HEK293T (cell line): Measurements from ENCODE around the gene SLC44A5.
"Not testable (repeated sequence)": the region's sequence is repeated elsewhere in the genome, so short reads cannot be mapped to it uniquely, and the experiment has no call there.

ENCODE experiments used
- CTCF ChIA-PET: fragments of 350-600 bp; formaldehyde crosslinking; extraction: SDS; loops from one replicate; lab custom pipeline; 2021; ENCODE audit warnings: antibody characterized with exemption, inconsistent platforms; lab: Yijun Ruan, JAX
- POLR2A ChIA-PET: fragments of 350-600 bp; formaldehyde crosslinking; extraction: SDS; loops from one replicate; lab custom pipeline; 2020; ENCODE audit warnings: antibody characterized with exemption, inconsistent platforms; lab: Yijun Ruan, JAX
- DNase-seq: peaks from one replicate; pipeline ENCODE4 v3.0.0; 2012; ENCODE audit warnings: mixed read lengths; ENCODE audit errors: extremely low spot score
- ARNT ChIP-seq: fragments of 450-650 bp; IDR thresholded peaks from 2 replicates; pipeline ENCODE4 v1.6.1; 2017; ENCODE audit warnings: mild to moderate bottlenecking
- BHLHE40 ChIP-seq: fragments of 450-650 bp; IDR thresholded peaks from 2 replicates; pipeline ENCODE4 v1.6.1; 2016; ENCODE audit warnings: mild to moderate bottlenecking, moderate library complexity, borderline replicate concordance
- CTBP1 ChIP-seq: fragments of 450-650 bp; IDR thresholded peaks from 2 replicates; pipeline ENCODE4 v1.6.1; 2016; ENCODE audit warnings: borderline replicate concordance
- ELF4 ChIP-seq: fragments of 450-650 bp; IDR thresholded peaks from 2 replicates; pipeline ENCODE4 v1.6.1; 2017; ENCODE audit warnings: antibody characterized with exemption
- FOXA1 ChIP-seq: fragments of 450-650 bp; IDR thresholded peaks from 2 replicates; pipeline ENCODE4 v1.6.1; 2016; ENCODE audit warnings: mild to moderate bottlenecking
- FOXK2 ChIP-seq: fragments of 450-650 bp; IDR thresholded peaks from 2 replicates; pipeline ENCODE4 v1.6.1; 2016; ENCODE audit warnings: mild to moderate bottlenecking
- FOXM1 ChIP-seq: fragments of 450-650 bp; IDR thresholded peaks from 2 replicates; pipeline ENCODE4 v1.6.1; 2017; ENCODE audit warnings: mild to moderate bottlenecking, borderline replicate concordance
- HDGF ChIP-seq: fragments of 450-650 bp; IDR thresholded peaks from 2 replicates; pipeline ENCODE4 v1.6.1; 2017; ENCODE audit warnings: antibody characterized with exemption, borderline replicate concordance
- L3MBTL2 ChIP-seq: fragments of 450-650 bp; conservative IDR thresholded peaks from 2 replicates; pipeline ENCODE4 v1.6.1; 2016; ENCODE audit warnings: mild to moderate bottlenecking
- LEF1 ChIP-seq: fragments of 450-650 bp; IDR thresholded peaks from 2 replicates; pipeline ENCODE4 v1.6.1; 2017; ENCODE audit warnings: mild to moderate bottlenecking, borderline replicate concordance
- NFRKB ChIP-seq: fragments of 450-650 bp; IDR thresholded peaks from 2 replicates; pipeline ENCODE4 v1.6.1; 2016; ENCODE audit warnings: mild to moderate bottlenecking, moderate library complexity
- PKNOX1 ChIP-seq: fragments of 450-650 bp; IDR thresholded peaks from 2 replicates; pipeline ENCODE4 v1.6.1; 2016
- SP1 ChIP-seq: fragments of 450-650 bp; IDR thresholded peaks from 2 replicates; pipeline ENCODE4 v1.6.1; 2017
- SUZ12 ChIP-seq: fragments of 450-650 bp; IDR thresholded peaks from 2 replicates; pipeline ENCODE4 v1.6.1; 2016; ENCODE audit warnings: mild to moderate bottlenecking
- TARDBP ChIP-seq: fragments of 450-650 bp; IDR thresholded peaks from 2 replicates; pipeline ENCODE4 v1.6.1; 2016
- ZNF384 ChIP-seq: fragments of 450-650 bp; IDR thresholded peaks from 2 replicates; pipeline ENCODE4 v1.6.1; 2016

SLC44A5 gene

GRCh38 chr1:75487399-75487798 lies 123.5 kb downstream of the SLC44A5 start:
- ChIA-PET POLR2A (no interaction called here), CTCF (no interaction called here)
- no peak for DNase-seq
- no peak for TF ChIP-seq FOXM1
- no peak for TF ChIP-seq TARDBP
- no peak for TF ChIP-seq CTBP1

GRCh38 chr1:75484789-75485188 lies 126.1 kb downstream of the SLC44A5 start:
- DNase-seq = no peak
- TF ChIP-seq ELF4 (no peak), TARDBP (no peak), CTBP1 (no peak), ZNF384 (no peak), FOXM1 (no peak)
- ChIA-PET CTCF (no interaction called here), POLR2A (no interaction called here)

- ChIA-PET CTCF (interaction anchor here (0.6 kb wide), 1 partner anchor 149 kb away, joined by 6 read pairs; no protein-coding TSS in a partner anchor), POLR2A (no interaction called here)
- no peak for DNase-seq
- TF ChIP-seq ELF4 (no peak), LEF1 (no peak), PKNOX1 (no peak), FOXK2 (no peak), FOXA1 (no peak), TARDBP (no peak), HDGF (no peak), SUZ12 (no peak), L3MBTL2 (no peak)
Observed at GRCh38 chr1:75482951-75483350, 128.0 kb downstream of the SLC44A5 start.

- CTCF ChIA-PET, POLR2A ChIA-PET, DNase-seq: not testable (repeated sequence)
Observed at GRCh38 chr1:75476486-75476885, 134.4 kb downstream of the SLC44A5 start.

- no peak for TF ChIP-seq ELF4
- no peak for TF ChIP-seq FOXK2
- no peak for TF ChIP-seq HDGF
- TF ChIP-seq FOXM1 = no peak
- TF ChIP-seq SUZ12 = no peak
- no peak for TF ChIP-seq LEF1
- TF ChIP-seq NFRKB = no peak
- no peak for TF ChIP-seq BHLHE40
- TF ChIP-seq FOXA1 = no peak
- no peak for TF ChIP-seq SP1
- no peak for TF ChIP-seq PKNOX1
- no peak for TF ChIP-seq L3MBTL2
- no peak for TF ChIP-seq TARDBP
- TF ChIP-seq CTBP1 = no peak
- no peak for TF ChIP-seq ARNT
- TF ChIP-seq ZNF384 = no peak
- DNase-seq = no peak
- POLR2A ChIA-PET = no interaction called here
- CTCF ChIA-PET = no interaction called here
Observed at GRCh38 chr1:75475696-75476095, 135.2 kb downstream of the SLC44A5 start.

GRCh38 chr1:75472971-75473603 lies 137.8 kb downstream of the SLC44A5 start:
- CTCF ChIA-PET = no interaction called here
- DNase-seq = no peak
- POLR2A ChIA-PET = no interaction called here
- TF ChIP-seq HDGF (no peak), FOXA1 (no peak), ZNF384 (no peak), L3MBTL2 (no peak), ARNT (no peak), PKNOX1 (no peak), LEF1 (no peak), SP1 (no peak), SUZ12 (no peak), FOXM1 (no peak)
